Measurements from ENCODE around the gene GCN1.

The GCN1 gene

GRCh38 chr12:120229487-120230325 is 35.2 kb upstream of the GCN1 start:
- DNase-seq (ENCODE audit: low read depth) = peak; percentile 75

- no peak for DNase-seq (ENCODE audit: low read depth)
Observed at GRCh38 chr12:120229071-120229486, 34.6 kb upstream of the GCN1 start.

GRCh38 chr12:120228291-120229070 is 34.0 kb upstream of the GCN1 start:
- DNase-seq (ENCODE audit: low read depth) = peak; percentile 84

DNA sequence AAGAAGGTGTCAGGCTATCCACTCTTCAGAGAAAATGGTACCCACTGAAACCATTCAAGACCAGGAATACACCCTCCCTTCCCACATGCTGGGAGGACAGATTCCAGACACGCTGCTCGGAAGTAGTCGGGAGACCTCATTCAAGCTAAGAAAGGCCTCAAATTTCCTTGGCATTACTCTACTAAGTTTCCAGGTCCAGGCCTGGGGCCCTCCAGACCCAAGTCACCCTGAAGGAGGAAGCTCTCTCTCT is 33.5 kb upstream of the GCN1 start:
- DNase-seq (ENCODE audit: low read depth) = no peak

GRCh38 chr12:120227233-120228040 is 32.9 kb upstream of the GCN1 start:
- no peak for DNase-seq (ENCODE audit: low read depth)

- DNase-seq (ENCODE audit: low read depth) = no peak
Observed at GRCh38 chr12:120225852-120226640, 31.5 kb upstream of the GCN1 start.

- no peak for DNase-seq (ENCODE audit: low read depth)
Observed at GRCh38 chr12:120225200-120225558, 30.7 kb upstream of the GCN1 start.

DNA sequence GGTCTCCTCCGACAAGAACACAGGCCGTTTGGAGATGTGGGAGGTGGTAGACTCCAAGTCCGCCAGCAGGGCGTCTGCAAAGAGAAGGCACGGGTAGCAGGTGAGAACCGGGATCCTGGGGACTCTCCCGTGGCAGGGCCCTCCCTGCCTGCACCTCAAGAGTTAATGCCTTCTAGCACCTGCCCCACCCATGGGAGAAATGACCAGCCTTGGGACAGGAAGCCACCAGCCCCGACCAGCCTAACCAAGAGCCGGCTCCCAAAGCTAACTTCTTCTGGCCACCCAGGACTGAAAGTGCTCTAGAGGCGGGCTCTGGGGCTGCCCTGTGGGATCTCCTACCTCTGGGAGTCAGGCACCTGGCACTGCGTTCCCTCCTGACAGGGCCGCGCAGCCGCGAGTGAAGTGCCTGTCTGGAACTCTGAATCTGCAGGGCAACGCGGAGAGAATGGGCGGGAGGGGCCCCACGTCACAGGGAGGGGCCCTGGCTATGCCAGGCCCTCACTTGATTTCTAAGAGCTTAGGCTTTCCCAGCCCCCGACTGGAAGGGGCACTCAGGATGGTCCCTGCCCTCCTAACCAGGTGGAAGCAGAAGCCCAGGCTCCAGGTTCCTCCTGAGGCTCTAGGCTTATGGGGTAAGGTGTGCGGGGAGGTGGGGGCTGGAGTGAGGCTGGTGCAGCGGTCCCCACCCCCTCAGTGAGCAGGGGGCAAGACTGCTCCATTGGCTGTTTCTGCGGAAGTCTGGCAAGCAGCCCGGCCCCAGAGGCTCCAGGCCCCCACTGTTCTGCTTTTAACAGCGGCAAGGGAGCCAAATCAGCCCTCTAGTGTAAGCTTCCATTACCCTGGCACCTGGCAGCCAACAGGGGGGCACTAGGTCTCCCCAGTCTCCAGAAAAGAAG is 30.0 kb upstream of the GCN1 start:
- no peak for DNase-seq (ENCODE audit: low read depth)

DNA sequence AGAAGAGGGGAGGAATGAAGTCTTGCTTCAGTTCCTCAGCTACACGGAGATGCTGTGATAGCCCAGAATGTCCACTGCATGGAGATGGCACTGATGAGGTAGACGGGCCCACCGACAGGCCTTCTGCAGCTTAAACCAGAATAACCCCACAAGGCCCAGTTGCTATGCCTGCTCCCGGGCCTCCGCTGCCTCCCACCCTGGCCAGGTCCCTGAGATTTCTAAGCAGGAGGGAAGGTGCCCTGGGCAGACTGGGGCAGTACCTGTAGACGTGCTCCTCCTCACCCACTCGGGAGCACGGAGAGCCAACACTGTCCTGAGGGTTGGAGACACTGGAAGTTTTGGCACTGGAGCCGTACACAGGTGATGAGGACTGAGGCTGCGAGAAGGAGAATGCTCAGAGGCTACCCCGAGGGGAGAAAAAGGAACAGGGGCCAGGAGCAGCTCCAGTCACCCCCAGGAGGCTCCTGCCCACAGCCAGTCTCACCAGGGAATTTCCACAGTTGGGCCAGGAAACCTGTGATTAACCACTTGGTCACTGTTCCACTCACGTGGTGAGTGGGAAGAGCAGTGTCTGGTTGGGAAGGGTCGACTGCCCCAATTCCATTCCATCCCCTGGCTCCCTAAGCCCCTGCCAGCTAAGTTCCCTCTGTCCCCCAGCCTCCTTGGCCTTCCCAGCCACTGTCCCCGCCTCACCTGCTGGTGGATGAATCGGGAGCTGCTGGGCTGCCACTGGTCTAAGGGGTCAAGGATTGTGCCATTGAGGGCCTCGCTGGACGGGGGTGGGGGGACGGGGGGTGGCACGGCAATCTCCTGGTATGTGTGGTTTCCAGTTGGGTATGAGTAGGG is 29.2 kb upstream of the GCN1 start:
- DNase-seq (ENCODE audit: low read depth) = no peak

GRCh38 chr12:120222288-120222832 is 27.8 kb upstream of the GCN1 start:
- no peak for DNase-seq (ENCODE audit: low read depth)

DNA sequence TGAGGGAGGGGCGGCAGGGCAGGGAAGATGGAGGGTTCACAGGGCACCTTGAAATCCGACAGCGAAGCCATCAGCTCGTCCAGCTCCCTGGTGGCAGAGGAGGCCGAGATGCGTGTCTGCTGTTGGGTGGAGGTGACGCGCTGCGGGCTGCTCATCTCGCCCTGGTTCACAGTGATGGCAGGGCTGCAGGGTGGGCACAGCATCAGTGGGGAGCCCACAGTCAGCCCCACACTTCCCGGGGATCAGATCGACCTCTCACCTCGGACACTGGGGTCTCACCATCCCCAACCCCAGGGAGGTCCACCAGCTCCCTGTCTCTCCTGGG is 27.0 kb upstream of the GCN1 start:
- DNase-seq (ENCODE audit: low read depth) = no peak

GRCh38 chr12:120220838-120221575 is 26.5 kb upstream of the GCN1 start:
- no peak for DNase-seq (ENCODE audit: low read depth)

- no peak for DNase-seq (ENCODE audit: low read depth)
Observed at GRCh38 chr12:120218680-120219606, 24.4 kb upstream of the GCN1 start.

GRCh38 chr12:120216742-120217605 is 22.5 kb upstream of the GCN1 start:
- no peak for DNase-seq (ENCODE audit: low read depth)

GRCh38 chr12:120215766-120216735 is 21.5 kb upstream of the GCN1 start:
- DNase-seq (ENCODE audit: low read depth) = no peak

DNA sequence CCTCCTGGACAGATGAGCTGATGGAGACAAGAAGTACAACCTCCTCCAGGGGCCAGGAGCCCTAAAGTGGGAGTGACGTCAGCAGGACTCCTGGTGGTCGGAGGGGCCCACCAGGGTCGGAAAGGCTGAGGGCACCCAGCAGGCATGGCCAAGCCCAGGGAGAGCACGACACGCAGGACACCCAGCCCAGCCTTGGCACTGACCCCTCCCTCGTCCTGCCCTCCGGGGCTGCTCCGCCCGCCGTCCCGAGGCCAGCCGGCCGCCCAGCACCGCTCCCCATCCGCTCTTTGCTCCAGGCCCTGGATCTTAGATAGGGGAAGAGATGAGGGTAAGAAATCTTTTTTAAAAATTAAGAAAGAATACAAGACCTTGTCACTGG is 20.8 kb upstream of the GCN1 start:
- DNase-seq (ENCODE audit: low read depth) = no peak
